Suppressor macrophage treated with lipopolysaccharide for 4 hours (primary cell): ENCODE results near the gene OLFM4.

Experiments
- DNase-seq: peaks from one replicate; pipeline ENCODE4 v3.0.0-alpha.2; 2020

OLFM4 gene

DNA sequence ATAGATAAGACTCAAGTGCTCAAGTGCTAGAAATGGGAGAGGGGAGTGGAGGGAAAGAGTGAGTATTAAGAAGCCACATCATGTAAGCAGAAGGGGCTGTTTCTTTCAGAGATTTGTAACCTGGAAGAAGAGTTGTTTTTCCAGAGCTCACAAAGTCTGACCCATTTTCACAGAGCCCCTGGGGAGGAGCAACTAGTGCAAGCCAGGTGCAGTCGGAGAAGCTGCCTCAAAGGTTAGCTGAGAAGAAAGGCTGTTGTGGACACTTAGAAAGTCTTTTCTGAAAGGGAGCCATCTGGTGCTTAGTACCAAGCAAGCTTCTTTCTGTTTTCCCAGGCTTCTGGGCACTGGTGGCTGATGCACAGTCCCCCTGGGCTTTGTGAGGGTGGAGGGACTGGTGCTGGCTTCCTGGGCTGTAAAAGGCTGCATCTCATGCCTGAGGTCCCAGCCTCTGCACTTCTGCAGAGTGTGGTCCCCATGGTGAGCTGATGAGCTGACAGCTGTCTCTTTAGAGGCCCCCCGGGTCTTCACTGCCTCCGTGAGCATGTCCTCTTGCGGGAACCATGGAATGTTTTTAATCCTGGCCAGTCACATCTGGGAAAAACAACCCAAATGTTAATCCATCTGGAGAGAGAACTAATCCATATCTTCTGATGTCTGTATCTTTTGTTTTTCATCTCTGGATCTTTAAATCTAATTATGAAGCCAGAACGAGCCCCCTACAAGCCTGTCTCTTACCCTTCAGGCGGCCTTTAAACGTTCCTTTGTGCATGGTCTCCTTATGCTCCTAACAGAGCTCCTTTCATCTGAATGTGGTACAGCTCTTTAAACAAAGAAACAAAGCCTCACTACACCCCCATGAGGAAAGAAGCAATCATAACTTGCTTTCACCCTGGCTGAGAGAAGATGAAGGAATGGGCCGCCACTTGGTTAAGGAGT lies 40.2 kb downstream of the OLFM4 start:
- no peak for DNase-seq

DNA sequence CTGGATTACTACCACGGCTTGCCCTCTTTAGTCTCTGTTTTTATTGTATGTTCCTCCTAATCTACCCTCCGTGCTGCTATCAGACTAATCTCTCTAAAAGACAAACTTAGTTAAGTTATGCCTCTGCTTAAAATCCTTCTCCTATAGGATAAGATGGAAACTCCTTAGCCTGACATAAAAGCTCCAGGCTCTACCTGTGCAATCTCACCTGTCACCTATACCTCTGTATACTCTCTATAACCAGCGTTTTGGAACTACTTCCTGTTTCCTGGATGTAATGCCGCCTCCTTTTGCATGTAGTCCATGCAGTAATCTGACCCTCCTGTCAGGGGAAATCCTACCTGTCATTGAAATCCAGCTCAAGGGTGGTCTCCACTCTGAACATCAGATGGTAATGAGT lies 41.2 kb downstream of the OLFM4 start:
- no peak for DNase-seq

- DNase-seq, result no peak
Observed at GRCh38 chr13:53073711-53074110, 45.1 kb downstream of the OLFM4 start.

DNA sequence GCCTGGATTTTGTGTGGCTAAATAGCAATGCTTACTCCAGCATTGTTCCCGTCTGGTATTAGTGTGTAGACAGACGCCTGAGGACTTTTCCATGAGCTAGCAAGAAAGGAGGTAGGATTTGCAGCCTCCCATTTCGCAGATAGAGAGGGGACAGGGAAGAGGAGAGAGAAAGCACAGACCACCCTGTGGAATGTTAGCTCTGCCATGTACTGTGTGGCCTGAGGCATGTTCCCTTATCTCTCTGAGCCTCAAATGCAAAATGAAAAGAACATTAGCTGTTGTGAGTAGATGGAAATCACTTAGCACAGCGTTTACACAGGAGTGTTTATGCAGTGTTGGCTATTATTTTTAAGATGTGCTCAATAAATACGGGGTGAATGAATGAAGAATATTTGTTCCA lies 45.5 kb downstream of the OLFM4 start:
- DNase-seq, result no peak

- DNase-seq, result no peak
Observed at GRCh38 chr13:53075356-53076041, 46.9 kb downstream of the OLFM4 start.

- no peak for DNase-seq
Observed at GRCh38 chr13:53079691-53080090, 51.1 kb downstream of the OLFM4 start.

DNA sequence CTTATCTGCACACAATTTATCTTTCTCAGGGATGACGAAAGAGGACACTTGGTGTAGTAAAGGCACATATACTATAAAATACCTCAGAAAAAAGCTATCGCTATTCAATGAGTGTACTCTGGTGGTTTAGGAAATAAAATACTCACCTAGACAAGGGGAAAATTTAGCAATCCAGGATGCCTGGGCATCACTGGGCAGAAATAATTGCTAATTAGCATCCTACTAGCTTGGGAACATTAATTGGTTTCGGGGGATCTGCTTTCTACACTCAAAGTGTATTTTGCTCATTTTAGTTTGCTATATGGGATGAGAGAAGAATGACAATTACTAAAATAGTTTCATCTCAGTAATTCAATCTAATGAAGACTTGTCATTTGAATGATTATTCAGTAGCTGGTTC lies 60.3 kb downstream of the OLFM4 start:
- no peak for DNase-seq

DNA sequence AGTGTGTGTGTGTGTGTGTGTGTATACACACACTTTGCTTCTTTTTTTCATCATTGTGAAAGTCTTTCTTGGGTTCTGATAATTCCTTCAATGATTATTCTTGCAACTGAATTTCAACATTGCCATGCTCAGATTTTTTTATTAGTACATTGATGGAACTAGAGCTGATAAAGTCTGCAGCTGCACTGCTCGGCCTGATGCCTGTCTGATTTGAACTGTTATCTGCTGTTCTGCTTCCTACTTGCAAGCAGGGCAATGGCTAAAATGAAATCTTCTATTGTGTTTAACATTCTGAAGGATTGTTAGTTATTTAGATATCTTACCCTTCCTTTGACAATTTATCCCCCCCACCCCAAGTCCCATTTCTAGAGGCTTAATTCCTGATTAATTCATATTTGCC lies 61.3 kb downstream of the OLFM4 start:
- DNase-seq, result no peak

DNA sequence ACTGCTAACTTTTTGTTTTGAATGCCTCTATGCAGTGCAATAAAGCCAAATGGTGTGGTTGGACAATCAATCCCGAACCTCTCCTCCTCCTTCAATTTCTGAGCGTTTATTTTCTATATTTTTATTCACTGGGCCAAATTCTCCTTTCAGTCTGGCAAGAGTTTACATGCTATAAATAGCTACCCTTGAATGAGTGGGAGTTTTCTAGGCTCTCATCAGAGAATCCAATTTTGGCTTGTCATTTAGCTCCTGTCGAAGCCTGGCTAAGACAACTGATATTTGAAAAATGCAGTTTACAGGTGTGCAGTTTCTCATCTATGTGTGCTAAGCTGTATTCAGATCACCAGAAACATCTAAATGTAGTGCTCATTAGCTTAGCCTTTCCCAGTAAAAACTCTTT lies 61.8 kb downstream of the OLFM4 start:
- no peak for DNase-seq

- no peak for DNase-seq
Observed at GRCh38 chr13:53092931-53093330, 64.3 kb downstream of the OLFM4 start.

DNA sequence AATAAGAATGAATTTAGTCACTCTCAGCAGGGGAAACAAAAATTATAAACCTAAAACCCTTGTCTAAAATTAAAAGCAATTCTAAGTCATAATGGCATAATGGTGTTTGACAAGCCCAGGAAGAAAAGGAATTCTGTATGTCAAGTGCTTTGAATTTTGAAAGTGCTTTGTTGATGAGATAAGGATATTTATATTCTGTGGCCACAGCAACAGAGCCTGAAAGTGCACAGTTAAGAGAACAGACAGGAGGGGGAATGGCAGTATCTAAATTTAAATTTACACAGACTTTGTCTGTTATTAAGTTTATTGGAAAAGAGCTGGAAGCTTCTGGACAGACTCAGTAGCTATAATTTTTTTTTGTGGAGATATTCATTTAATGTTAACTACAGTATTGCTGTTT lies 69.8 kb downstream of the OLFM4 start:
- DNase-seq, result no peak

DNA sequence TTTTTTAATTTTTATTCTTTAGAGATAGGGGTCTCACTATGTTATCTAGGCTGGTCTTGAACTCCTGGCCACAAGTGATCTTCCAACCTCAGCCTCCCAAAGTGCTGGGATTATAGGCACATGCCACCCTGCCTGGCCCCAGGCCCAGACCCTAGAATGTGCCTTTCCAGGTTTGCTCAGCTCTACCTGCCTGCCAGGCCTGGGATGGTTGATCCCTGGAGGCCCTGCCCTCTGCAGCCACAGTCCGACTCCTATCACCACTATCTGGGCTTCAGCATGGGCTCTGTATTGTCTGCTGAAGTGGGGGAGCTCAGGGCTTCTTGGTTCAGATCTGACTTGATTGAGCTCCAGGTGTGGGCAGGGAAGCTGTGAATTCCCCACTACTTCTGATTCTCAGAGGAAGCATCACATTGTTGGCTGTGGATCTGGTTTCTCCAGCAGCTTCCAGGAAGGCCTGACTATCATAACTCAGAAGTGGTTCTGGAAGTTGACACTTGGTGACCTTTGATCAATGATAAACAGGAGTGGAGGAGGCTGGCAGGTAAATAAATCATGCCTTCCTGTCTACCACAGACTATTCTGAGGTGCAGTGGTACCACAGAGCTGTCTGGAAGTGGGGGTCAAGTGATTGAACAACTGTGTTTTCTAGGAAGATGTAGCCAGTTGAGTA lies 71.9 kb downstream of the OLFM4 start:
- no peak for DNase-seq
